ENCODE results near the gene SH2D5. TPM values are rescaled to one million over a fixed set of nuclear protein-coding genes. Genes with fewer than 3 reads are reported as not detected.

SH2D5 gene
- total RNA-seq, 1 experiment from 2014 or later, result 14.0 TPM

- TF ChIP-seq CTCF (IDR thresholded peaks at IDR 0.05; ENCODE audit: unreplicated experiment), result no peak
- Mint-ChIP-seq H3K36me3 (ENCODE audit: insufficient read depth, unreplicated experiment) (no peaks in the 10 kb centered on the region), H3K4me3 (ENCODE audit: unreplicated experiment) (no peak overlapping the region), H3K27me3 (ENCODE audit: insufficient read depth, unreplicated experiment) (no peaks in the 10 kb centered on the region), H3K27ac (ENCODE audit: low read depth, unreplicated experiment) (no peak overlapping the region), H3K9me3 (ENCODE audit: unreplicated experiment) (no peaks in the 10 kb centered on the region), H3K4me1 (ENCODE audit: insufficient read depth, unreplicated experiment) (no peaks in the 10 kb centered on the region)
- no TSS peak for BruUV-seq (replicated peaks)
- intact Hi-C loops (cut with micrococcal nuclease), result no loop called here
- ChIA-PET CTCF (interaction anchor here (0.5 to 0.6 kb wide), 2 partner anchors 482 to 900 kb away, joined by 3 read pairs; no protein-coding TSS in a partner anchor), POLR2A (no interaction called here)
- no peak for DNase-seq (ENCODE audit: unreplicated experiment)
Observed at GRCh38 chr1:20685099-20685662, 47.3 kb downstream of the SH2D5 start.

DNA sequence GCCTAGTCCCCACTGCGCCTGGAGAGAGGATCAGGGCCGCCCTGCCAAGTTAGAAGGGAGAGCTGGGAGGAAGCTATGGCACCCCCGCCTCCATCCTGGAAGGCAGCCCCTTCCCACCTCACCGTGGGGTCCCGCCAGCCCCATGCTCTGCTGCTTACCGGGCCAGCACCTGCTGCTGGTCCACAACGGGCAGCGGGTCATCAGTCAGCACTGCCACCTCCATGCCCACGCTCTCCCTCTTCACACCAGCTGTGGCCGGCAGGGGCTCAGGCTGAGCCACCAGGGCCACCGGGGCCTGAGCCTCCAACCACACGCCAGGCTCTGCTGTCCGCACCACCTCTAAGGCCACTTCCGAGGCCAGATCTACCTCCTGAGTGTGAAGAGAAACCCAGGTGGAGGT lies 47.9 kb downstream of the SH2D5 start:
- no TSS peak for BruUV-seq (replicated peaks)
- H3K27ac Mint-ChIP-seq (ENCODE audit: low read depth, unreplicated experiment), result no peak overlapping the region
- H3K36me3 Mint-ChIP-seq (ENCODE audit: insufficient read depth, unreplicated experiment), result no peaks in the 10 kb centered on the region

DNA sequence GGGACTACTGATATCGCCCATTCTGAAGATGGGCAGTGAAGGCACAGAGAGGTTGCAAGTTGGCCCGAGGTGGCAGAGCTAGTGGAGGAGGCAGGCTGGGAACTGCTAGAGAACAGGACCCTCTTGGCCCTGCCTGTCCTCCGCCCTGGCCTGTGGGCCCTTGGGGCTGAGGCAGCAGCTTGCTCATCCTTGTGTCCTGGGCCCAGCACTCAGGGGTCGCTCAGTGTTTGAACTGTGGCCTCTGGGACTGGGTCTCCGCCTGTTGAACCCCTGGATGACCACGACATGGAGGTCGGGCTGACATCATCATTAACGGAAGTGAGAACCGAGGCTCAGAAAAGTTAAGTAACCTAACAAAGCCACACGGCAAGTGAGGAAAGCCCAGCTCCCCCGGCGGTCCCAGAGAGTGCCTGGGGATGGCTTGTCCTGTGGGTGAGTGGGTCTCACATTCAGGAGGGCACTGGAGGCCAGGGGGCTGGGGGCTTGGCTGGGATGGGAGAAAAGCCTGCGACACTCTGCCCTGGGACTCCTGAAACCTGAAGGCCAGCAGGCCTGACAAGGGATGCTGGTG lies 48.4 kb downstream of the SH2D5 start:
- DNase-seq (ENCODE audit: unreplicated experiment), result no peak
- no TSS peak for BruUV-seq (replicated peaks)
- Mint-ChIP-seq H3K36me3 (ENCODE audit: insufficient read depth, unreplicated experiment) (no peaks in the 10 kb centered on the region), H3K9me3 (ENCODE audit: unreplicated experiment) (no peaks in the 10 kb centered on the region), H3K27me3 (ENCODE audit: insufficient read depth, unreplicated experiment) (no peaks in the 10 kb centered on the region), H3K4me1 (ENCODE audit: insufficient read depth, unreplicated experiment) (no peaks in the 10 kb centered on the region), H3K4me3 (ENCODE audit: unreplicated experiment) (no peak overlapping the region), H3K27ac (ENCODE audit: low read depth, unreplicated experiment) (no peak overlapping the region)
- ChIA-PET POLR2A (no interaction called here), CTCF (no interaction called here)
- no peak for TF ChIP-seq CTCF (IDR thresholded peaks at IDR 0.05; ENCODE audit: unreplicated experiment)
- intact Hi-C loops (cut with micrococcal nuclease), result no loop called here

More for the DNA sequence above, 47.9 kb downstream of the SH2D5 start:
- H3K9me3 Mint-ChIP-seq (ENCODE audit: unreplicated experiment), result no peaks in the 10 kb centered on the region
- H3K27me3 Mint-ChIP-seq (ENCODE audit: insufficient read depth, unreplicated experiment), result no peaks in the 10 kb centered on the region
- H3K4me1 Mint-ChIP-seq (ENCODE audit: insufficient read depth, unreplicated experiment), result no peaks in the 10 kb centered on the region
- POLR2A ChIA-PET, result no interaction called here
- CTCF ChIA-PET, result interaction anchor here (0.5 kb wide), 1 partner anchor 899 kb away, joined by 3 read pairs; no protein-coding TSS in a partner anchor
- TF ChIP-seq CTCF (IDR thresholded peaks at IDR 0.05; ENCODE audit: unreplicated experiment), result no peak
- intact Hi-C loops (cut with micrococcal nuclease), result no loop called here
- DNase-seq (ENCODE audit: unreplicated experiment), result no peak
- H3K4me3 Mint-ChIP-seq (ENCODE audit: unreplicated experiment), result no peak overlapping the region

- no peaks in the 10 kb centered on the region for H3K36me3 Mint-ChIP-seq (ENCODE audit: insufficient read depth, unreplicated experiment)
- BruUV-seq (replicated peaks), result no TSS peak
- H3K4me1 Mint-ChIP-seq (ENCODE audit: insufficient read depth, unreplicated experiment), result no peaks in the 10 kb centered on the region
- intact Hi-C loops (cut with micrococcal nuclease), result no loop called here
- DNase-seq (ENCODE audit: unreplicated experiment), result no peak
- no peaks in the 10 kb centered on the region for H3K27me3 Mint-ChIP-seq (ENCODE audit: insufficient read depth, unreplicated experiment)
- ChIA-PET CTCF (interaction anchor here (1.7 kb wide), 1 partner anchor 13 kb away, joined by 5 read pairs; no protein-coding TSS in a partner anchor), POLR2A (no interaction called here)
- TF ChIP-seq CTCF (IDR thresholded peaks at IDR 0.05; ENCODE audit: unreplicated experiment), result no peak
- no peak overlapping the region for H3K4me3 Mint-ChIP-seq (ENCODE audit: unreplicated experiment)
- H3K9me3 Mint-ChIP-seq (ENCODE audit: unreplicated experiment), result no peaks in the 10 kb centered on the region
- H3K27ac Mint-ChIP-seq (ENCODE audit: low read depth, unreplicated experiment), result no peak overlapping the region
Observed at GRCh38 chr1:20683614-20684013, 48.9 kb downstream of the SH2D5 start.

Data from MCF 10A (cell line).